HG02798 (cell line): ENCODE data around the gene KTI12.
"Not testable (repeated sequence)": the region's sequence is repeated elsewhere in the genome, so short reads cannot be mapped to it uniquely, and the experiment has no call there.

Experiments
- ATAC-seq: cut with Tn5 transposase; IDR thresholded peaks from one replicate; pipeline ENCODE4 v1.9.1; 2021; ENCODE audit warnings: mild to moderate bottlenecking; ENCODE audit not compliant: unreplicated experiment, poor library complexity

KTI12 gene

GRCh38 chr1:52045236-52045635 lies 11.6 kb upstream of the KTI12 start:
- ATAC-seq: no peak

- no peak for ATAC-seq
Measured at GRCh38 chr1:52041551-52042185, 8.1 kb upstream of the KTI12 start.

- ATAC-seq: no peak
Measured at GRCh38 chr1:52037909-52038308, 4.3 kb upstream of the KTI12 start.

GRCh38 chr1:52037402-52037814 lies 3.8 kb upstream of the KTI12 start:
- ATAC-seq: no peak

- no peak for ATAC-seq
Measured at GRCh38 chr1:52034050-52034384, 407 bp upstream of the KTI12 start.

- no peak for ATAC-seq
Measured at GRCh38 chr1:52032785-52033131, 852 bp downstream of the KTI12 start.

- ATAC-seq: no peak
Measured at GRCh38 chr1:52032124-52032784, 1.4 kb downstream of the KTI12 start.

GRCh38 chr1:52028839-52029238 lies 4.8 kb downstream of the KTI12 start:
- not testable (repeated sequence) for ATAC-seq

GRCh38 chr1:52028328-52028727 lies 5.3 kb downstream of the KTI12 start:
- ATAC-seq: no peak

- no peak for ATAC-seq
Measured at GRCh38 chr1:52026278-52026677, 7.3 kb downstream of the KTI12 start.

- ATAC-seq: no peak
Measured at GRCh38 chr1:52022133-52022532, 11.5 kb downstream of the KTI12 start.

- no peak for ATAC-seq
Measured at GRCh38 chr1:52008071-52008809, 25.4 kb downstream of the KTI12 start.

GRCh38 chr1:52007215-52008002 lies 26.2 kb downstream of the KTI12 start:
- ATAC-seq: no peak

GRCh38 chr1:52006081-52006553 lies 27.5 kb downstream of the KTI12 start:
- not testable (repeated sequence) for ATAC-seq

- not testable (repeated sequence) for ATAC-seq
Measured at GRCh38 chr1:52005548-52005947, 28.1 kb downstream of the KTI12 start.

- ATAC-seq: no peak
Measured at GRCh38 chr1:52003877-52004276, 29.7 kb downstream of the KTI12 start.

GRCh38 chr1:52002038-52002917 lies 31.3 kb downstream of the KTI12 start:
- peak; percentile 81 for ATAC-seq

- no peak for ATAC-seq
Measured at GRCh38 chr1:51998701-51999100, 34.9 kb downstream of the KTI12 start.

- ATAC-seq: no peak
Measured at GRCh38 chr1:51997974-51998382, 35.6 kb downstream of the KTI12 start.

GRCh38 chr1:51990478-51990965 lies 43.1 kb downstream of the KTI12 start, which contains the start of gene RAB3B:
TSS of gene RAB3B (minus strand) at chr1:51990700. CDS start at chr1:51977117, 13,583 bp downstream.
- ATAC-seq: peak; percentile 92
